ENCODE results near the gene PDP2.

The PDP2 gene, protein sequence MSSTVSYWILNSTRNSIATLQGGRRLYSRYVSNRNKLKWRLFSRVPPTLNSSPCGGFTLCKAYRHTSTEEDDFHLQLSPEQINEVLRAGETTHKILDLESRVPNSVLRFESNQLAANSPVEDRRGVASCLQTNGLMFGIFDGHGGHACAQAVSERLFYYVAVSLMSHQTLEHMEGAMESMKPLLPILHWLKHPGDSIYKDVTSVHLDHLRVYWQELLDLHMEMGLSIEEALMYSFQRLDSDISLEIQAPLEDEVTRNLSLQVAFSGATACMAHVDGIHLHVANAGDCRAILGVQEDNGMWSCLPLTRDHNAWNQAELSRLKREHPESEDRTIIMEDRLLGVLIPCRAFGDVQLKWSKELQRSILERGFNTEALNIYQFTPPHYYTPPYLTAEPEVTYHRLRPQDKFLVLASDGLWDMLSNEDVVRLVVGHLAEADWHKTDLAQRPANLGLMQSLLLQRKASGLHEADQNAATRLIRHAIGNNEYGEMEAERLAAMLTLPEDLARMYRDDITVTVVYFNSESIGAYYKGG

DNA sequence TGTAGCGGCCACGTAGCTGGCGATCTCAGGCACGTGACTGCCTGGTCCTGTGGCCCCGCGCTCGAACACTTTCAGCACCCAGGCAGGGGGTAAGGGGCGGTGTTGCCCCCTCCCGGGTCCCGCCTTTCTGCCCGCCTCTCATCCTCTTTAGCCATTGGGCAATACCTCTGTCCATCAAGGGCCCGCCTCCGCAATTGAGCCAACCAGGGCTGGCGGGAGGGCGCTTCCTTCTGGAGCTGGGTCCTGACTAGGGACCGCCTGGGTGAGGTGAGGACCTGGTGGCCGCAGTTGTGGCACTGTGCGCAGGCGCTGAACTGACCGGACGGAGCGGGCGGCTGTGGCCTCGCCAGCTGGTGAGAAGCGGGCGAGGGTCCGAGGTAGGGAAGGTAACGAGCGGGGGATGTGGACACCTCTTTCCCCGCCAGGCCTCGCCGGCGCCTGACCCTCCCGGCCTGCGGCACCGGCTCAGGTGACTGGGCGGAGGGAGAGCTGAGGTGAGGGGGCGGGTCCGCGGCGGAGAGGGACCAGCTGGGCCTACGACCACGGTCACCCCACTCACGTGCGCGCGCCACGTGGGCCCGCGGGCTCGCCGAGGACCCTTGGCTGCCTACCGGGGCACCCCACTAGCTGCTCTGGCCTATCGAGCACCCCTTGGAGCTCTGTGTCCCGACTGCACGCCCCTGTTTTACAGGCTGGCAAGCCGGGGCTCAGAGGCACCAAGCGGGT lies at the start of gene PDP2:
Gene PDP2, plus strand, starts transcription at position 228 of the 726 bp plus-strand sequence. CDS start 3,770 bp downstream, outside the sequence.
- Histone ChIP-seq H3K4me1 (ENCODE audit: control insufficient read depth, insufficient read depth, low read length) (peaks cover 5% of the 10 kb centered on the region), H3K36me3 (ENCODE audit: control insufficient read depth, insufficient read depth, low read length) (peaks cover 13% of the 10 kb centered on the region), H3K27me3 (ENCODE audit: control insufficient read depth, insufficient read depth, low read length) (no peaks in the 10 kb centered on the region), H3K27ac (ENCODE audit: low read depth, low read length) (no peak within 1 kb of the TSS), H3K9ac (ENCODE audit: low read length) (peak within 1 kb of the TSS; percentile 60), H3K4me3 (ENCODE audit: low read length) (peak within 1 kb of the TSS; percentile 93)

DNA sequence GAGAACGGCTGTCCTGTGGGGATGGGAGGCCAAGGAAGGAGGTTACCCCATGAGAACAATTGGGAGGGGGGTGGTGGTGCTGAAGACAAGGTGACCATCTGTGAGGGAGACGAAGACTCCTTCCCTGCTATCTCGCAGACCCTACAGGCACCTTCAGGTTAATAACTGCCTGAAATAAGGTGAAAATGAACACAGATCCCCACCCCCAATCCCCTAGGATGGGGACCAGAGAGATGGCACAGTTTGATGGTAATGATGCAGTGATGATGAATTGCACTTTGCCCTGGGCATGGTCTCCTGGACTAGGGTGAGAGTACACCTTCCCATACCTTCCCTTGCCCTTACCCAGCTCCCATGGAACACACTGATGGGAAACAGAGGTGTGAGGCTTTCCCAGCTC lies 48.1 kb upstream of the PDP2 start:
- no peaks in the 10 kb centered on the region for H3K36me3 ChIP-seq (ENCODE audit: control insufficient read depth, insufficient read depth, low read length)
- no peak overlapping the region for H3K9ac ChIP-seq (ENCODE audit: low read length)
- H3K27ac ChIP-seq (ENCODE audit: low read depth, low read length), result no peak overlapping the region
- H3K4me3 ChIP-seq (ENCODE audit: low read length), result no peak overlapping the region
- H3K27me3 ChIP-seq (ENCODE audit: control insufficient read depth, insufficient read depth, low read length), result no peaks in the 10 kb centered on the region
- peaks cover 10% of the 10 kb centered on the region for H3K4me1 ChIP-seq (ENCODE audit: control insufficient read depth, insufficient read depth, low read length)

DNA sequence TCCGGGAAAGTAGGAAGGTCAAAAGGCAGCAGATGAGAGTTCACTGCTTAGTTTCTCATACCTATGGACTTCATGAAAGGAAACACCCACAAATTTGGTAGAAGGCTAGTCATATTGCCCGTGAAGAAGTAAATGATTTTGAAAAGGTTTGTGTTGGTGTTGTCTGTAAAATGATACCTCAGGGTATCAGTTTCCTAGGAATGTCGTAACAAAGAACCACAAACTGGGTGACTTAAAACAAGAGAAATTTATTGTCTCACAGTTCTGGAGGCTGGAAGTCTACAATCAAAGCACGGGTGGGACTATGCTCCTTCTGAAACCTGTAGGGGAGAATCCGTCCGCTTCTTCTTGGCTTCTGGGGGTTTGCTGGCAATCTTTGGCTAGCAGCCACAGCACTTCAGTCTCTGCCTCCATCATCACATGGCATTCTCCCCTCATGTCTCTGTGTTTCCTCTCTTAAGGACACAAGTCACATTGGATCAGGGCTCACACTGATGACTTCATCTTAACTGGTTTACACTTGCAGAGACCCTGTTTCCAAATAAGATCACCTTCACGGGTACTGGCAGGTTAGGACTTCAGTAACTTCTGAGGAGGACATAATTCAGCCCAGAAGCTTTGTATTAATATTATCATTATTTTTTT lies 47.5 kb upstream of the PDP2 start:
- H3K36me3 ChIP-seq (ENCODE audit: control insufficient read depth, insufficient read depth, low read length), result no peaks in the 10 kb centered on the region
- peaks cover 10% of the 10 kb centered on the region for H3K4me1 ChIP-seq (ENCODE audit: control insufficient read depth, insufficient read depth, low read length)
- no peaks in the 10 kb centered on the region for H3K27me3 ChIP-seq (ENCODE audit: control insufficient read depth, insufficient read depth, low read length)
- H3K4me3 ChIP-seq (ENCODE audit: low read length), result no peak overlapping the region
- H3K27ac ChIP-seq (ENCODE audit: low read depth, low read length), result no peak overlapping the region
- no peak overlapping the region for H3K9ac ChIP-seq (ENCODE audit: low read length)

DNA sequence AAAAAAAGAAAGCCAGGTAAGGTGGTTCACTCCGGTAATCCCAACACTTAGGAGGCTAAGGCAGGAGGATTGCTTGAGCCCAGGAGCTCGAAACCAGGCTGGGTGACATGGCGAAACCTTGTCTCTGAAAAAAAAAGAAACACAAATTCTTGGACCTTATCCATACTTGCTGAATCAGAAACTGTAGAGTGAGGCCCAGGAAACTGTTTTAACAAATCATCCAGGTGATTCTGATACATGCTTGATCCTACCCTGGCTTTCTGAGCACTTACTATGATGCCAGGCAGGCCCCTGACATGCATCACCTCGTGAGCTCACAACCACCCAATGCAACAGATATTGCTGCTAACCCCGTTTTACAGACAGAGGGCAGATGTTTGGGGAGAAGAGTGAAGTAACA lies 45.6 kb upstream of the PDP2 start:
- H3K4me1 ChIP-seq (ENCODE audit: control insufficient read depth, insufficient read depth, low read length), result peaks cover 3% of the 10 kb centered on the region
- H3K36me3 ChIP-seq (ENCODE audit: control insufficient read depth, insufficient read depth, low read length), result no peaks in the 10 kb centered on the region
- H3K27ac ChIP-seq (ENCODE audit: low read depth, low read length), result no peak overlapping the region
- no peak overlapping the region for H3K9ac ChIP-seq (ENCODE audit: low read length)
- no peak overlapping the region for H3K4me3 ChIP-seq (ENCODE audit: low read length)
- no peaks in the 10 kb centered on the region for H3K27me3 ChIP-seq (ENCODE audit: control insufficient read depth, insufficient read depth, low read length)

DNA sequence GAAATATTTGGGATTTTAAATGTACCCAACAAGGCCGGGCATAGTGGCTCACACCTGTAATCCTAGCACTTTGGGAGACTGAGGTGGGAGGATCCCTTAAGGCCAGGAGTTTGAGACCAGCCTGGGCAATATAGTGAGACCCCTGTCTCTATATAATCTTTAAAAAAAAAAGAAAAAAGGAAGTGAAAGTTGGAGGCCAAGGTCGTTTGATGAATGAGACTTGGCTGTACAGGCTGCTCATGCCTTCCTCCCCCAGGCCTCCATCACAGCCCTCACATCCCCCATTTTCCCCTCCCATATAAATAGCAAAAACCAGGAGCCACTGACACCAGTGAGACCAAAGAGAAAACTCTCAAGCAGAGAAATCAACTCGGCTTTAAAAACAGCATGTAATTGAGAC lies 39.4 kb upstream of the PDP2 start:
- H3K27me3 ChIP-seq (ENCODE audit: control insufficient read depth, insufficient read depth, low read length), result peaks cover 10% of the 10 kb centered on the region
- no peaks in the 10 kb centered on the region for H3K36me3 ChIP-seq (ENCODE audit: control insufficient read depth, insufficient read depth, low read length)
- H3K9ac ChIP-seq (ENCODE audit: low read length), result no peak overlapping the region
- no peaks in the 10 kb centered on the region for H3K4me1 ChIP-seq (ENCODE audit: control insufficient read depth, insufficient read depth, low read length)
- no peak overlapping the region for H3K27ac ChIP-seq (ENCODE audit: low read depth, low read length)
- no peak overlapping the region for H3K4me3 ChIP-seq (ENCODE audit: low read length)

DNA sequence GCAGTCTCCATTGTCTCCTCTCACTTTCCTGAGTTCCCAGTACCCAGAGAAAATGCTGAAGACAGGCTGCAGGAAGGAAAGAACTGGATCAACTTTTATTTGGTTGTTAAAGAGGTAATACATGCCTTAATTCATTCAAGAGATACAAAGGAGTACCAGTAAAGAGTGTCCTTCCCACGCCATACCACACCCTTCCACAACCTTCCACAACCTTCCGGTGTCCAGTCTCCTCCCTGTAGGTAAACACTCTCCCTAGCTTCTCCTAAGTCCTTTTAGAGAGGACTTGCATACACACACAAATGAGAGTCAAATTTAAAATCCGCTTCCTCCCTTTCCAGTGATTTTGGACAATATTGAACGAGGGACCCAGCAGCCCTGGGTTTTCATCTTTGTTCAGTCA lies 38.9 kb upstream of the PDP2 start:
- no peak overlapping the region for H3K9ac ChIP-seq (ENCODE audit: low read length)
- no peak overlapping the region for H3K4me3 ChIP-seq (ENCODE audit: low read length)
- H3K27ac ChIP-seq (ENCODE audit: low read depth, low read length), result no peak overlapping the region
- H3K4me1 ChIP-seq (ENCODE audit: control insufficient read depth, insufficient read depth, low read length), result no peaks in the 10 kb centered on the region
- H3K27me3 ChIP-seq (ENCODE audit: control insufficient read depth, insufficient read depth, low read length), result peaks cover 10% of the 10 kb centered on the region
- H3K36me3 ChIP-seq (ENCODE audit: control insufficient read depth, insufficient read depth, low read length), result no peaks in the 10 kb centered on the region

DNA sequence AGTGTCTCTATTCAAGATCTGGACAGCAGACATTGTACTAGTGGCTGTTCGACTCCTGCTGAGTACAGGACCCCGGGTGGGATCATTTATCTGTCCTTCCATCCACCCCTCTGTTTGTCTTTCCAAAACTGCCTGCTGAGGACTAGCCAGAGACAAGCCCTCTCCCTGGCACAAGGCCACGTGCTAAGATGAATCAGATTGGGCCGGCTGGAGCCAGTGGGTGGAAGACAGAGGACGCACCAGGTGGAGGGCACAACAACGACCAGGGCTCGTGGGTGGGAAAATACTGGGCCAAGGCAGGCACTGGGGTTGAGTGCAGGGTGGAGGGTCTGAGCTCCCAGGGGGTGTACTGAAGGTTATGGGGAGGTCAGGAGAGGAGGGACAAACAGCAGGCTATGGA lies 37.5 kb upstream of the PDP2 start:
- H3K4me3 ChIP-seq (ENCODE audit: low read length), result no peak overlapping the region
- H3K27me3 ChIP-seq (ENCODE audit: control insufficient read depth, insufficient read depth, low read length), result peaks cover 10% of the 10 kb centered on the region
- no peak overlapping the region for H3K27ac ChIP-seq (ENCODE audit: low read depth, low read length)
- no peaks in the 10 kb centered on the region for H3K36me3 ChIP-seq (ENCODE audit: control insufficient read depth, insufficient read depth, low read length)
- H3K9ac ChIP-seq (ENCODE audit: low read length), result no peak overlapping the region
- H3K4me1 ChIP-seq (ENCODE audit: control insufficient read depth, insufficient read depth, low read length), result no peaks in the 10 kb centered on the region

DNA sequence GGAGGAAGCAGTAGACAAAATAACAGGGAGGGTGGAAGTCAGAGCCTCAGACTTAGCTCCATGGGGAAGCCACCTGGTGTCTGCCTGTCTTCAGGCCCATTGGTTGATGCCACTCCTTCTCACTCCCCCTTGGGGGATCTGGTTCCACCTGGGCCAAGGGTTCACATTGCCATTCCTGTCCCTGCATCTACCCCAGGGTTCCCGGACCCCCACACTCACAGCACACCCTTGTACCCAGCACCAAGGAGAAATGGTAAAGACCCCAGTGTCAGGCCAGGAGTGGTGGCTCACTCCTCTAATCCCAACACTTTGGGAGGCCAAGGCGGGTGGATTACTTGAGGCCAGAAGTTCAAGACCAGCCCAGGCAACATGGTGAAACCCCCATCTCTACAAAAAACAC lies 37.1 kb upstream of the PDP2 start:
- H3K4me3 ChIP-seq (ENCODE audit: low read length), result no peak overlapping the region
- no peaks in the 10 kb centered on the region for H3K4me1 ChIP-seq (ENCODE audit: control insufficient read depth, insufficient read depth, low read length)
- H3K9ac ChIP-seq (ENCODE audit: low read length), result no peak overlapping the region
- H3K27ac ChIP-seq (ENCODE audit: low read depth, low read length), result no peak overlapping the region
- no peaks in the 10 kb centered on the region for H3K36me3 ChIP-seq (ENCODE audit: control insufficient read depth, insufficient read depth, low read length)
- peaks cover 10% of the 10 kb centered on the region for H3K27me3 ChIP-seq (ENCODE audit: control insufficient read depth, insufficient read depth, low read length)

DNA sequence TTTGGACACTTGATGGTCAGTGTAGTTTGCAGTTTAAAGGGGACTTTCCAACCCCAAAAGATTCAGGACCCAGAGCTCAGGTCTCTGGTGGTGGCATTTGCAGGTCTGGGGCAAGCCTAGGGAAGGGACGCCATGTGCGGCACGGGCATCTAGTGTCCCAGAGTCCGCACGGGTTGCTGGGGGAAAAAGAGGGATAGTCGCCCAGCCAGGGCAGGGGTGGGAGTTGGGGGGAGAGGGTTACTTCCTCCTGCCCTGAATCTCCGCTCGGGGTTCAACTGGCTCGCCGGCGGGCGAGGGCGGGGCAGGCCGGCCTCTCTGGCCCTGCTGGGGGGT lies 36.3 kb upstream of the PDP2 start:
- no peaks in the 10 kb centered on the region for H3K4me1 ChIP-seq (ENCODE audit: control insufficient read depth, insufficient read depth, low read length)
- peaks cover 10% of the 10 kb centered on the region for H3K27me3 ChIP-seq (ENCODE audit: control insufficient read depth, insufficient read depth, low read length)
- no peaks in the 10 kb centered on the region for H3K36me3 ChIP-seq (ENCODE audit: control insufficient read depth, insufficient read depth, low read length)
- no peak overlapping the region for H3K9ac ChIP-seq (ENCODE audit: low read length)
- H3K4me3 ChIP-seq (ENCODE audit: low read length), result no peak overlapping the region
- no peak overlapping the region for H3K27ac ChIP-seq (ENCODE audit: low read depth, low read length)

DNA sequence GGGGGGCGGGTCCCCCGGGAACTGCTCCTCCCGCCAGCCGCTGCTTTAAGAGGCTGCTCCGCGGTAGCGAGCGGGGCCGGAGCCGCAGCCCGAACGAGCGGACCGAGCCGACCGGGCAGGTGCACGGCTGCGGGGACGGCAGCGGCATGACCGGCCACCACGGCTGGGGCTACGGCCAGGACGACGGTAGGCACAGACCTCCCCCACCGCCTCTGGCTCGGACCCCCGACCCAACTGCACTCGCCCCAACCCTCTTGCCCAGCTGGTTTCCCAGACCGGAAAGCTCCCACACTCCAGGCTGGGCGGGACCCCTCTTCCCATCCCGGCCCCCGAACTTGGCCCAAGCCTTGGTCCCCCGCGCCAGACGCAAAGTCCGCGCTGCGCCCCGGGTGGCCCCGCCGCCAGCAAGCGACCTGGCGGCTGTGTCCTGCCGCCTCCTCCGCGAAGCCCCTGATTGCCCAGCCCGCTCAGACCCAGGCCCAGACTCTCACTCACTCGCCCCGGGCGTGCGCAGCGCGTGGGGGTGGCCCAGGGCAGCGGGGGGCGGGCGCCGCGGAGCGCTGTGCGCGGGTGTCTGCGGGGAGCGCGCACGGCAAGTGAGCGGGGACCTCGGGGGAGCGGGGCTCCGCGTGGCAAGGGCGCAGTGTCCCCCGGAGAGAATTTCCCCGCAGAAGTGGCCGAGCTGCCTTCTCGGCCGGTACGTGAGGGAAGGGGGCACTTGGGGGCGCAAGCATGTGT lies 35.8 kb upstream of the PDP2 start, which contains the start of gene CA7:
Gene CA7, plus strand, starts transcription at position 73 of the 738 bp plus-strand sequence. Its CDS starts 74 bp downstream, at position 147.
- Histone ChIP-seq H3K4me3 (ENCODE audit: low read length) (peak within 1 kb of the TSS; percentile 58), H3K27me3 (ENCODE audit: control insufficient read depth, insufficient read depth, low read length) (peaks cover 10% of the 10 kb centered on the region), H3K9ac (ENCODE audit: low read length) (no peak within 1 kb of the TSS), H3K4me1 (ENCODE audit: control insufficient read depth, insufficient read depth, low read length) (no peaks in the 10 kb centered on the region), H3K36me3 (ENCODE audit: control insufficient read depth, insufficient read depth, low read length) (no peaks in the 10 kb centered on the region), H3K27ac (ENCODE audit: low read depth, low read length) (no peak within 1 kb of the TSS)

DNA sequence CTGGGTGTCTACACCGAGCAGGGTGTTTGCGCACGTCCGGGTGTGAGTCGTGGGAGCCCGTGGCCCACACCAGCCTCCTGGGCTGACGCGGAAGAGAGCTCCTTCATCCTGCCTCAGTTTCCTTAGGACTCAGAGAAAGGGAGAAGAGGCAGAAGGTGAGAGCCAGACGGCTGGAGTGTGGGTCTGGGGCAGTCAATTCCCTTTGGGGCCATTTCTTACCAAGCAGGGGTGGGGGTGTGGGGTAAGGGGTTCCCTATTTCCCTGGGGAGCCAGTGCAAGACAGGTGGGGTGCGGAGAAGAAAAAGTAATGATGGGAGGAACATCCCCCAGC lies 35.3 kb upstream of the PDP2 start:
- no peak overlapping the region for H3K27ac ChIP-seq (ENCODE audit: low read depth, low read length)
- H3K36me3 ChIP-seq (ENCODE audit: control insufficient read depth, insufficient read depth, low read length), result no peaks in the 10 kb centered on the region
- no peak overlapping the region for H3K9ac ChIP-seq (ENCODE audit: low read length)
- peaks cover 10% of the 10 kb centered on the region for H3K27me3 ChIP-seq (ENCODE audit: control insufficient read depth, insufficient read depth, low read length)
- peak overlapping the region; percentile 58 for H3K4me3 ChIP-seq (ENCODE audit: low read length)
- no peaks in the 10 kb centered on the region for H3K4me1 ChIP-seq (ENCODE audit: control insufficient read depth, insufficient read depth, low read length)

DNA sequence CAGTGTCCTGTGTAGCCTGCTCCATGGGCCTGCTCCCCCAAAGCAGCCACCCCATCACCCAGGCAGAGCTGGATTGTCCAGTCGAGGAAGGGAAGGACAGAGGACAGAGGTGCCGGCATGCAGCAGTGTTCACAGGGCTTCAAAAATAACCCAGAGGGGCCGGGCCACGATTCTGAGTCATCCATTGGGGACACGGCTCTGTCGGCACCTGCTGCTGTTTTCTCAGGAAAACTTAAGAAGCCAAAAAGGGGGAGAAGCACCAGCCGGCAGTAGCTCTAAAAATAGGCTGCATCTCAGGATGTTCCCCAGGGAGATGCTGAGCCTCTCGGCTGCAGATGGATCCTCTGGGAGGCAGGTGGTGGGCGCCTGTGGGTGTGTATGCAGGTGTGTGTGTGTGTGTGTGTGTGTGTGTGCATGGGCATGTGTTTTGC lies 34.5 kb upstream of the PDP2 start:
- Histone ChIP-seq H3K27me3 (ENCODE audit: control insufficient read depth, insufficient read depth, low read length) (peaks cover 10% of the 10 kb centered on the region), H3K4me1 (ENCODE audit: control insufficient read depth, insufficient read depth, low read length) (no peaks in the 10 kb centered on the region), H3K36me3 (ENCODE audit: control insufficient read depth, insufficient read depth, low read length) (no peaks in the 10 kb centered on the region), H3K4me3 (ENCODE audit: low read length) (no peak overlapping the region), H3K9ac (ENCODE audit: low read length) (no peak overlapping the region), H3K27ac (ENCODE audit: low read depth, low read length) (no peak overlapping the region)
